Endometrial microvascular endothelial cells (primary cell): ENCODE data around the gene CD1D. TPM values are rescaled to one million over a fixed set of nuclear protein-coding genes. Genes with fewer than 3 reads are reported as not detected.
"Not testable (repeated sequence)": the region's sequence is repeated elsewhere in the genome, so short reads cannot be mapped to it uniquely, and the experiment has no call there.

Experiments
- in situ Hi-C: cut with HindIII; loops from 2 replicates; pipeline ENCODE4 v1.10.0; 2017; ENCODE audit warnings: low sequenced_read_pairs, low pct_unique_long_range_greater_than_20kb; ENCODE audit errors: inconsistent ontology term
- total RNA-seq: library from RNA; depleted of rRNA; stranded (reverse); fragments of >200 nt; gene quantifications from one replicate; pipeline ENCODE4 v1.2.3, GENCODE V29; 2015; ENCODE audit errors: inconsistent ontology term

Gene CD1D
- total RNA-seq, 1 donor from 2014 or later = not detected

DNA sequence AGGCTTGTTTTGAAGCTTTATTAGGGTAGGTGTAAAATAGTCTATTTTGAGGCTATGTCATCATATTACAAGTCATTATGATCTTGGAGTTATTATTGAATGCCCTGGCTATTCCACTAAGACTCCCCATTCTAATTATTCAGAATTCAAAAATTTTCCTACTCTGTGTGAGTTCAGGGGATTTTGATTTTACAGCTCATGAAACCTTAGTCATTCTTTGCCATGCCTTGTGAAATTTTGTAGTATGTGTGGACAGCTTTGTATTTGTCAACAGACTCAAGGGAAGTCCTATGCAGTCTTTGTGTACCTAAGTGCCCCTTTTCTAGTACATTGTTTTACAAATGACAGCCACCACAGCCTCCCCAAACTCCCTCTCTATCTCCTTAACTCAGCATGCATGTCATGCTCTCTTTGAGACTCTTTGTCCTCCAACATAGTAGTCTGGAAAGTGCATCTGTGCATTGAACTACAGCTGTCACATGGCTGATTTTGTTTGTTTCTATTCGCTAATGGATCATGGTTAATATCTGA is 28.0 kb downstream of the CD1D start:
- in situ Hi-C loops = no loop called here

DNA sequence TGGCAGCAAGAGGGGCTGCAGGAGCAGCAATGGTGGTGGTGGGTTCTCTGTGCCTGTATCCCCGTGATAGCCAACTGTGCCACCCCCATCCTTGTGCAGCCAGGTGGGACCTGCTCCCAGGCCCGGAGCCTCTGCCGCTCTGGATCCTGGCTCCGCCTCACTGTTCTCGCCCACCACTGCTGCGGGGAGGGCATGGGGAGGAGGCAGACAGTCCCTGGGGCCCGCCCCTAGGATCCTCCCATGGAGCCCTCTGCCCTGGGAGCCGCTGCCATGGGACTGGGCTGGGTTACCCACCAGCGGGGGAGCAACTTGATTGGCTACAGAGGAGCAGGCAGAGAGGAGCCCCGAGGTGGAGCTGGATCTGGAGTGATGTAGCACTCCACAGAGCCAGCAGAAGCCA is 31.6 kb downstream of the CD1D start:
- in situ Hi-C loops = no loop called here

DNA sequence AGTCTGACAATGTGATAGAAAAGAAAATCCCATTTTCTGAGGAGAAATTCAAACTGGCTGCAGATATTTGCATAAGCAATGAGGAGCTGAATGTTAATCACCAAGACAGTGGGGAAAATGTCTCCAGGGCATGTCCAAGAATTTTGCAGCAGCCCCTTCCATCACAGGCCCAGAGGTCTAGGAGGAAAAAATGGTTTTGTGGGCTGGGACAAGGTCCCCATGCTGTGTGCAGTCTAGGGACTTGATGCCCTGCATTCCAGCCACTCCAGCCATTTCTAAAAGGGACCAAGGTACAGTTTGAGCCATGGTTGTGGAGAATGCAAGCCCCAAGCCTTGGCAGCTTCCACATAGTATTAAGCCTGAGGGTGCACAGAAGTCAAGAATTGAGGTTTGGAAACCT is 42.8 kb downstream of the CD1D start:
- in situ Hi-C loops = not testable (repeated sequence)

DNA sequence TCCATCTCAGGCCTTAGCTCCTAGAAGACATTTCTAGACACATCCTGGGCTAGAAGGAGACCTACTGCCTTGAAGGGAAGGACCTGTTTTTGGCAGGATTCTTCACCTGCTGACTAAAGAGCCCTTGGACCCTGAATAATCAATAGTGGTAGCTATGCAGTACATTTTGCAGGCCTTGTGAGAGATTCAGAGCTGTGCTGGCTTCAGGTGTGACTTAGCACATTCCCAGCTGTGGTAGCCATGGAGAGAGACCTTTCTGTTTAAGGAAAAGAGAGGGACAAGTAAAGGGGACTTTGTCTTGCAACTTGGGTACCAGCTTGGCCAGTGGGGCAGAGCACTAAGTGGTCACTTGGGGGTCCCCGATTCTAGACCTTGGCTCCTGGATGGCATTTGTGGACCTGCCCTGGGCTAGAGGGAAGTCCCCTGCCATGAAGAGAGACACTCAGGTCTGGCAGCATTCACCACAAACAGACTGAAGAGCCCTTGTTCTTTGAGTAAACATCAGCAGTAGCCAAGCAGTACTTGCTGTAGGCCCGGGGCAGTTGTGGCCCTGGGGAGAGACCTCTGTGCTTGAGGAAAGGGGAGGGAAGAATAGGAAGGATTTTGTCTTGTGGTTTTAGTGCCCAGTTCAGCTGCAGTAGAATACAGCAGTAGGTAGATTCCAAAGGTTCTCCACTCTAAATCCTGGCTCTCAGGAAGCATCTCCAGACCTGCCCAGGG is 47.4 kb downstream of the CD1D start:
- in situ Hi-C loops = no loop called here

Other genes starting within 250 kb of the CD1D start
- gene KIRREL1, start 187.2 kb upstream of the CD1D start, total RNA-seq = 41.8 TPM
- gene CD1A, start 73.5 kb downstream of the CD1D start, total RNA-seq = not detected
- not detected for gene CD1C, start 109.0 kb downstream of the CD1D start, total RNA-seq
- gene CD1B, start 150.6 kb downstream of the CD1D start, total RNA-seq = not detected
- not detected for gene CD1E, start 173.0 kb downstream of the CD1D start, total RNA-seq
- not detected for gene OR10T2, start 218.6 kb downstream of the CD1D start, total RNA-seq
- not detected for gene OR10K2, start 245.3 kb downstream of the CD1D start, total RNA-seq